HG03565 (cell line): ENCODE data around the gene PLCB4.

ENCODE experiments used
- ATAC-seq: cut with Tn5 transposase; IDR thresholded peaks from one replicate; pipeline ENCODE4 v1.9.1; 2021; ENCODE audit warnings: mild to moderate bottlenecking, moderate library complexity; ENCODE audit not compliant: unreplicated experiment

PLCB4 gene

GRCh38 chr20:9059931-9060330 lies 9.0 kb upstream of the PLCB4 start:
- ATAC-seq, result no peak

- no peak for ATAC-seq
These were observed 7.5 kb upstream of the PLCB4 start for GRCh38 chr20:9061434-9061833.

GRCh38 chr20:9062066-9062465 lies 6.8 kb upstream of the PLCB4 start:
- no peak for ATAC-seq

GRCh38 chr20:9066191-9066590 lies 2.7 kb upstream of the PLCB4 start:
- no peak for ATAC-seq

- no peak for ATAC-seq
These were observed 570 bp upstream of the PLCB4 start for GRCh38 chr20:9068233-9068801.

GRCh38 chr20:9070304-9070703 lies 1.4 kb downstream of the PLCB4 start:
- ATAC-seq, result no peak

GRCh38 chr20:9071976-9072726 lies 3.3 kb downstream of the PLCB4 start:
- no peak for ATAC-seq

GRCh38 chr20:9072861-9073500 lies 4.1 kb downstream of the PLCB4 start:
- ATAC-seq, result no peak

- no peak for ATAC-seq
These were observed 6.6 kb downstream of the PLCB4 start for GRCh38 chr20:9075264-9076095.

GRCh38 chr20:9076440-9076839 lies 7.6 kb downstream of the PLCB4 start:
- ATAC-seq, result no peak

GRCh38 chr20:9078826-9079731 lies 10.2 kb downstream of the PLCB4 start:
- no peak for ATAC-seq

GRCh38 chr20:9081423-9081966 lies 12.6 kb downstream of the PLCB4 start:
- ATAC-seq, result no peak

GRCh38 chr20:9082741-9083140 lies 13.9 kb downstream of the PLCB4 start:
- no peak for ATAC-seq

- no peak for ATAC-seq
These were observed 18.8 kb downstream of the PLCB4 start for GRCh38 chr20:9087531-9088217.

GRCh38 chr20:9088556-9088955 lies 19.7 kb downstream of the PLCB4 start:
- no peak for ATAC-seq

GRCh38 chr20:9092113-9092512 lies 23.2 kb downstream of the PLCB4 start:
- ATAC-seq, result no peak

- ATAC-seq, result no peak
These were observed 23.8 kb downstream of the PLCB4 start for GRCh38 chr20:9092655-9093054.

GRCh38 chr20:9093218-9093957 lies 24.5 kb downstream of the PLCB4 start:
- ATAC-seq, result no peak

- no peak for ATAC-seq
These were observed 30.5 kb downstream of the PLCB4 start for GRCh38 chr20:9099372-9099771.
